HG02973 (cell line): ENCODE results near the gene LRRFIP2.

Experiments
- ATAC-seq: cut with Tn5 transposase; IDR thresholded peaks from one replicate; pipeline ENCODE4 v1.9.1; 2021; ENCODE audit warnings: moderate library complexity; ENCODE audit not compliant: unreplicated experiment

LRRFIP2 gene

DNA sequence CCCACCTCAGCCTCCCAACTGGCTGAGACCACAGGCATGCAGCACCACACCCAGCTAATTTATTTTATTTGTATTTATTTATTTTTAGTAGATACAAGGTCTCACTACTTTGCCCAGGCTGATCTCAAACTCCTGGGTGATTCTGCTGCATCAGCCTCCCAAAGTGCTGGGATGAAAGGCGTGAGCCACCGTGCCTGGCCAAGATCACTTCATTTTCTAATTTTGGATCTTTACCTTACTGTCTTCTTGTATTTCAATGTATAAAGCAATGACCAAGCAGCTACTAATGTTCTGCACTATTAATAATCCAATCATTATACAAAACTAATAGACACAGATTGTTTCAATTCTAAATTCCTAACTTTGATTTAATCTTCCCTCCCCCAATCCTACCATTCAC, 56.2 kb downstream of the LRRFIP2 start:
- ATAC-seq = no peak

DNA sequence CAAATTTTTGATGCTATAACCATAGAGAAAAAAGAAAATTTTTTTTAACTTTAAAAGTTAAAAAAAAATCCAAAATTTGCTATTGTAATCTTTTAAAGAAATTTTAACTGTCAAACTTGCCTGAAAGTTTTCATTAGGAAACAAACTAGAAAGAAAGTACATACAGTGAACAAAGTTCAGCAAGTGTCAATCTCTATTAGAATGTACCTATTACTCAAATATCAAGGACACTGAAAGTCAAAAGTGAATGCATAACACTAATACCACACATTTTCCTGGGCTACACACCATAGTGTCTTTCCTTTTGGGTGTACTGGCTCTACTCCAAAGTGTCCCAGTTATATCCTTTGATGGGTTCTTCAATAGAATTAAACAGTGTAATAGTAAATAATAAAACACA, 56.8 kb downstream of the LRRFIP2 start:
- ATAC-seq = no peak

- ATAC-seq = no peak
Observed at GRCh38 chr3:37116998-37117397, 57.4 kb downstream of the LRRFIP2 start.

DNA sequence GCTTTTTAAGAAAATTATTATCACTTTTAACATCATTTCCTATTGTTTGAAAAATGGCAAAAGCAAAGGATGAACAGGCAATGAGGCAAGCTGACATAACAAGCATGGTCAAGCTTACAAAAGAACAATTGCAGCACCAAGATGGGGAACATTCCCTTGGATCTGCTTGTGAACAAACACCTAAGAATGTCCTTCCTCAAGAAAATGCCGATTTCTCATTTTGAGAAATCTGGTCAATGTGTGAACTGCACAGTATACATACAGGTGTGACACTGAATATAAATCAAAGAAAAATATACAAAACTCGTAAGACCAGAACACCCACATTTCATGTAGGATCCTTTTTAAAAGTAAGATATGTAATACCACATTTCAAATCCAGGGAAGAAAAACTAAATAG, 58.9 kb downstream of the LRRFIP2 start:
- ATAC-seq = no peak

DNA sequence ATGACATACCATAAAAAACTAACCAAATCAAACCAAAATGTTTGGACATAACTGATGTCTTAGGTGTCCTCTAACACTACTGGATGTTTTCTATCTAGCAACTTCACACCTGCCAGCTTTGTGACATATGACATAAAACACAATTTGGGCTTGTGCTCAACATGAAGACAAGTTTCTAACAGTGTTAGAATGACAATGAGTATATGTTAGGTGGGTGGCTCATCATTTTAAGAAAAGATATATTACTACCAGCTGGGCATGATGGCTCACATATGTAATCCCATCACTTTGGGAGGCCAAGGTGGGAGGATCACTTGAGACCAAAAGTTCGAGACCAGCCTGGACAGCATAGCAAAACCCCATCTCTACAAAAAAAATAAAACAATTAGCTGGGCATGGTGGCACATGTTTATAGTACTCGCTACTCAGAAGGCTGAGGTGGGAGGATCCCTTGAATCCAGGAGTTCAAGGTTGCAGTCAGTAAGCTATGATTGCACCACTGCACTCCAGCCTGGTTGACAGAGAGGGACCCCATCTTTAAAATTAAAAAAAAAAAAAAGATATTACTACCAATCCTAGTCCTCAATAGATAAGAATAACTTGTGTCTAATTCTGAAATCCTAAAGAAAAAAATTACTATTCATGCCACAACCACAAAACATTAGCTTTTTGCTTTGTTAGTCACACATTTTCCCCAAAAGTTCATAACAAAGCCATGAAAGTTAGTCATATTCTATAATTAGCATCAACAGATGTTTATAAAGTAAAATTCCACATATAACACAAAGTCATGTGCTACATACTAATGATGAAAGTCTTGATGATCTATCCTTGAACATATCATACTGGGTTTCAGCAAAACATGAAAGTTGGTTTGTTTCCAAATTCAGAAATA, 59.9 kb downstream of the LRRFIP2 start:
- ATAC-seq = no peak

DNA sequence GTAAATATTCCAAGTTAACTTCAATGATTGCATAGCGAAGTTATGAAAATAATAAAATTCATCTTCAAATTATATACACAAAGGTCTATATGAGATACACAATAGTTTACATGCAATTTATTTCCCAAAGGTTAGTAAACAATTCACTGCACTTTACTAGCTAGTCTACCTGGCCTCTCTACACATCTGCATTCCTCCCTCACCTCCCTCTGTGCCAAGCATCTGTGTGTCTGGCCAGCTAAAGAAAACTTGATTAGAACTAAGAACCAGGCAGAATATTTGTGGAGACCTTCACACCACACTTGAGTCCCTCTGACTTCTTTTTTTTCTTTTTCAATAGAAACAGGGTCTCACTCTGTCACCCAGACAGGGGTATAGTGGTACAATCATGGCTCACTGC, 61.4 kb downstream of the LRRFIP2 start:
- ATAC-seq = no peak

DNA sequence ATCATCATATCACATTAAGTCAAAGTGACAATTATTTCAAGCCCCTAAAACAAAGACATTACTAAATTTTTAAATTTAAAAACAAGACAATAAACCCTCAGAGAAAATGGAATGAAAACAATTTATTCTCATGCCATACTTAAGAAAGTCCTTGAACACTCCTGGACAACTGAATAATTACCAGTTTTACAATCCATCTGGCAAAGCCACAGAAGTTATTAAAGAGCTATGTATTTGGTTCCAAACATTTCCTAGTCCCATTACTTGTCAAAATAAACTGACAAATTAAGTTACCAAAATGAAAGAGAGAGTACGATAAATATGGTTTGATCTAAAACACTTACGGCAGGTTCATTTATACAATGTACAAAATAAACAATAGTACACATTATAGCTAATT, 63.2 kb downstream of the LRRFIP2 start:
- ATAC-seq = no peak

GRCh38 chr3:37107846-37108245, 66.5 kb downstream of the LRRFIP2 start:
- ATAC-seq = no peak

DNA sequence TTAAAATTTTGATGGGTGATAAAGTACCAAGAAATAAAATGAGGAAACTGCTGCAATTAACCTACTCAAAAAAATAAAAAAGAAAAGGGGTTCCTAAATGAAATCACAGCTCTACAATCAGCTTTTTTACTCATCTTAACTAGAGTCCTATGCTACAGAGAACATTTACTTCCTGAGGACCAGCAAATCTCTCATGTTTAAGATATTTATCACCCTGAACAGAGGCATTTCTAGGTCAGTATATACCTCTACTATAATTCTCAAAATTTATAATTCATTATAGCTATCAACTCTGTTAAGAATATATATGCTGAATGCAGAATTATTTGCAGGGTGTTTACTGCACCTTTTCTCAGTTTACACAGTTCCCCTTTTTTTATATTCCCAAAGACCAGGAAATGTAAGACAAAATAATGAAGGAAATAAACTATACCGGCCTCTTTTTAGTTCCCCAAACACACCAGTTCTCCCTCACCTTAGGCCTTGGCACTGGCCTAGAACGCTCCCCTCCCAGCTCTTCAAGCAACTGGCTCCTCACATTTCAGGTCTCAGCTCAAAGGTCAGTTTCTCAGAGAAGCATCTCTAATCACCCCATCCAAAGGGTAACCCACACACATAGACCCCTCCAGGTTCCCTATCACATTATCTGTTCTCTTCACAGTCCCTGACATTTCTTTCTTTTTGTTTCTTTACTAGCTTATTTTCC, 71.1 kb downstream of the LRRFIP2 start:
- ATAC-seq = no peak

- ATAC-seq = no peak
Observed at GRCh38 chr3:37100411-37100810, 74.0 kb downstream of the LRRFIP2 start.

GRCh38 chr3:37099469-37099868, 74.9 kb downstream of the LRRFIP2 start:
- no peak for ATAC-seq

GRCh38 chr3:37098884-37099283, 75.5 kb downstream of the LRRFIP2 start:
- no peak for ATAC-seq

GRCh38 chr3:37097776-37098175, 76.6 kb downstream of the LRRFIP2 start:
- ATAC-seq = no peak

DNA sequence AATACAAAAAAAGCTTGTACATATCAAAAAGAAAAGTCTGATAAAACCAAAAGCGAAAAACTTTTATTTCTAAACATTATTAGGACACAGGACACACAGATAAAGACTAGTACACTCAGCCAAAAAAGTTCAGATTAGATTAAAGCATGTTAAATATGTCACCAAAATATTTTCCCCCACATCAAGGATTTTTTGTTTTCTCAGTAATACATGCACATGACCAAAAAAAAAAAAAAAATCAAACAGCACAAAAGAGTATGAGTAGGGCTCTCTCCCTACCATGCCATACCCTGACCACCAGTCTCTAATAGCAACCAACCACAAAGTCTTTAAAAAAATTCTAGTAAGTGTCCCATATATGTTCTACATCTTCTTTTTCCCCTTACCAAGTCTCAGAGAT, 77.4 kb downstream of the LRRFIP2 start:
- ATAC-seq = no peak

DNA sequence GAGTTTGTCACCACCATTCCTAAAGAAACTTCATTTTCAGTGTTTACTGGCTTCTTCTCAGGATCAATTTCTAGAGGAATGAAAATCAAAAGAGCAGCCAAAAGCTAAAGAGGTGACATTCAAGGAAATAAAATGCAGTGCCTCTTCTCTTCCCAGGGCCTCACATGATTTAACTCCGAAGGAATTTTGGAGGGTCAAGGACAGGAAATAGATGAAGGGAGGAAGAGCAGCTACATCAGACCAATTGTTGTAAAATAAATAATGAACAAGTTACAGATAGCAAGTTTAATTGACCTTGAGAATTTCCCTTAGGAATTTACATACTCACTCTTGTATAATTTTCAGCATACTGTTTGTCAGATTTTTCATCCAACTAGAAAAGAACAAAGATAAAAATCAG, 78.1 kb downstream of the LRRFIP2 start:
- ATAC-seq = no peak

- no peak for ATAC-seq
Observed at GRCh38 chr3:37094636-37095035, 79.7 kb downstream of the LRRFIP2 start.

DNA sequence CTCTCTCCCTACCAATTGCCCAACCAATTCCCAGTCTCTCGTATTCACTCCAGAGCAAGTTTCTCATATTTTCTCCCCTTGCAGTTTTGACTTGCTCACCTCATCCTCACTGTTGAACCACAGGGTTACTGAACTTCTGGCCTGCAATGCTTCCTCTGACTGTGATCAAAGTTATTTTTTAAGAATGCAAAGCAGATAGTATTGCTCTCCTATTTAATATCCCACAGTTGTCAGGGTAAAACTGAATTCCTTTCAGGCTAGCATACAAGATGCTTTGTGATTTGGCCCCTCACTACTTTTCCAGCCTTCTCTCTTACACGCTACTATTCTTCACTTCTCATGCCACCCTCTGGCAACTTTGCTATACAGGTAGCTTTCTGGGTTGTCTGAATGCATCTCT, 80.9 kb downstream of the LRRFIP2 start:
- ATAC-seq = no peak

DNA sequence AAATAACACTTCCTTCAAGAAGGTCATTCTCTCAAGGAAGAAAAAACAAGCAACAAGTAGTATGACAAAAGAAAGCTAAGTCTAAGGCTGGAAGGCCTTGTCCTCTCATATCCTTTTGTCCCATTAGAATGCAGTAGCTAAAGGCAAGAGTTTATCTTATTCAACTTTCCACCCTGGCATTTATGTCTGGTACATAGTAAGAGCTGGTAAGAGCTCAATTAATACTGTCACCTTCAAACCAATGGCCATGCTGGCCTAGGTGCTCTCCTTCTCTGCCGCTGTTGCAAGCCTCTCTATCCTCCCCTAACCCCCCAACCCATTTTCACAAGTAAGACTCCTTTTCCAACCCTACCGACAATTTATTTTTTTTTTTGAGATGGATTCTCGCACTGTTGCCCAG, 81.9 kb downstream of the LRRFIP2 start:
- no peak for ATAC-seq

GRCh38 chr3:37087870-37088269, 86.5 kb downstream of the LRRFIP2 start:
- ATAC-seq = no peak

DNA sequence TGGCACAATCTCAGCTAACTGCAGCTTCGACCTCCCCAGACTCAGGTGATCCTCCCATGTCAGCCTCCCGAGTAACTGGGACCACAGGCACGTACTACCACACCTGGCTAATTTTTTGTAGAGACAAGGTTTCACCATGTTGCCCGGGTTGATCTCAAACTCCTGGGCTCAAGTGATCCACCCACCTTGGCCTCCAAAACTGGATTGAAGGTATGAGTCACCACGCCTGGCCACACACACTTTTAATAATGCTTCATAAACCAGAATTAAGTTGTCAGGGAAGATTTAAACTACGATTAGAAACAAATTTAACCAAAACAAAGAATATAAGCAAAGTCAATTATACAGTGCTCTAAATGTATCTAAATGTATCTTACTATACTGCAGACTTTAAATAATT, 87.5 kb downstream of the LRRFIP2 start:
- no peak for ATAC-seq

- ATAC-seq = no peak
Observed at GRCh38 chr3:37082317-37082716, 92.1 kb downstream of the LRRFIP2 start.

- ATAC-seq = no peak
Observed at GRCh38 chr3:37075955-37076354, 98.4 kb downstream of the LRRFIP2 start.
